Parathyroid adenoma (tissue), 2 donors: Measurements from ENCODE around the gene FOXD3.

Source experiments
- H2AFZ ChIP-seq: fragments of 300-600 bp; sonication (generic); one replicate; pipeline ENCODE4 v1.7.0; 2017; ENCODE audit warnings: antibody characterized with exemption, mild to moderate bottlenecking
- H3K27ac ChIP-seq: fragments of 300-600 bp; sonication (generic); one replicate; pipeline ENCODE4 v1.7.0; 2017
- H3K27me3 ChIP-seq: fragments of 300-600 bp; sonication (generic); one replicate; pipeline ENCODE4 v1.7.0; 2017; ENCODE audit warnings: low read length; ENCODE audit not compliant: control insufficient read depth, insufficient read depth
- H3K36me3 ChIP-seq: fragments of 300-600 bp; sonication (generic); one replicate; pipeline ENCODE4 v1.7.0; 2017; ENCODE audit warnings: low read length; ENCODE audit not compliant: control insufficient read depth, insufficient read depth
- H3K4me1 ChIP-seq: fragments of 300-600 bp; sonication (generic); one replicate; pipeline ENCODE4 v1.7.0; 2017; ENCODE audit warnings: control low read depth
- H3K4me2 ChIP-seq: fragments of 300-600 bp; sonication (generic); one replicate; pipeline ENCODE4 v1.7.0; 2017; ENCODE audit warnings: low read length
- H3K4me3 ChIP-seq: fragments of 300-600 bp; sonication (generic); one replicate; pipeline ENCODE4 v1.7.0; 2017; ENCODE audit warnings: low read depth, low read length
- H3K79me2 ChIP-seq: fragments of 300-600 bp; sonication (generic); one replicate; pipeline ENCODE4 v1.7.0; 2017; ENCODE audit warnings: control low read depth
- H3K9ac ChIP-seq: fragments of 300-600 bp; sonication (generic); one replicate; pipeline ENCODE4 v1.7.0; 2017; ENCODE audit warnings: mild to moderate bottlenecking
- H3K9me3 ChIP-seq: fragments of 300-600 bp; sonication (generic); one replicate; pipeline ENCODE4 v1.7.0; 2017; ENCODE audit warnings: low read length; ENCODE audit not compliant: control insufficient read depth
- TF ChIP-seq, protein P1 (sequence below): fragments of 300-600 bp; sonication (generic); IDR thresholded peaks from one replicate; pipeline ENCODE4 v1.7.0; 2017; ENCODE audit warnings: antibody characterized with exemption, mild to moderate bottlenecking
- donor health status: primary hyperparathyroidism.

Gene FOXD3

DNA sequence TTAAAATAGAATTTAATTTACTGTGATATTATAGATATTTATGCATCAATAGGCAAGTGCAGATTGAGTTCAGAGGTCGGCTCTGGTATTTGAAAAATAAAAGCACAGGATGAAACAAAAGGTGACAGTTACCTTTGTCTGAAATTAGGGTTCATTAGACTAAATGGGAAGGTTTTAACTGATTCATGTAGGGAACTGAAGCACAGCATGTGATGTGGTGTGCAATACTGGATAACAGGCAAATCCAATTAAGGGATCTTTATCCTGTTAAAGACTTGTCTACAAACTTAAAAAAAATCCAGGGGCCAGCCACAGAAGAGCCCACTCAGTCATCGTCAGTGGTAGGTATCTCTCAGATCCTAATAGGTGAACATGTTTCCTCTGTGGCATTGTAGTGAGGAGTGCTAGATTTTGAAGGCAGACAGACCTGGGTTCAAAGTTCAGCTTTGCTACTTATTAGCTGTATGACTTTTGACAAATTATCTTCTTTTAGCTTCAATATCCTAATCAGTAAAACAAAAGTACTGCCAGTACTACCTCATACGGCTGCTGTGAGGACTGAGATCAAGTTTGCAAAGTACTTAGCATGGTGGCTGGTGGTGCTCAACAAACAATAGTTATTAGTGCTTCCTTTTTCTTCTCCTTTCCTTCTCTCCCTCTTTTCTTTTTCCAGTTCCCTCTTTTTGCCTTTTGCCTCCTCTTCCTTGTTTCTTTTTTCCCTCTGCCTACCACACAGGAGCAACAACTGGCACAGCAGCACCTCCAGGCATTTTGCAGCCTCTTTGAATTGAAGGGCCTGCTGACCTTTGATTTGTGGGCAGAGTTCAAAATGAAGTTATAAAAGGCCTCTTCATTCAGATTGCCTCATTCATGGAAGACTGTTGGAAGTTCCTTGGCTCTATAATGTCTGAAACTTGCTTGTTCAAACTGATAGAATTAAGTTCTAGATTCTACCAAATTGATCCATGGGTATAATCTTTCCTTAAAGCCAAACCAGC, 44.9 kb upstream of the FOXD3 start:
- no peaks in the 10 kb centered on the region for H3K27me3 ChIP-seq
- no peak overlapping the region for H2AFZ ChIP-seq
- no peaks in the 10 kb centered on the region for H3K36me3 ChIP-seq
- no peak overlapping the region for H3K4me3 ChIP-seq
- no peaks in the 10 kb centered on the region for H3K4me1 ChIP-seq
- H3K9ac ChIP-seq = no peak overlapping the region
- no peaks in the 10 kb centered on the region for H3K9me3 ChIP-seq
- no peak overlapping the region for H3K4me2 ChIP-seq
- H3K27ac ChIP-seq = no peak overlapping the region
- no peaks in the 10 kb centered on the region for H3K79me2 ChIP-seq
- TF ChIP-seq, protein P1, sequence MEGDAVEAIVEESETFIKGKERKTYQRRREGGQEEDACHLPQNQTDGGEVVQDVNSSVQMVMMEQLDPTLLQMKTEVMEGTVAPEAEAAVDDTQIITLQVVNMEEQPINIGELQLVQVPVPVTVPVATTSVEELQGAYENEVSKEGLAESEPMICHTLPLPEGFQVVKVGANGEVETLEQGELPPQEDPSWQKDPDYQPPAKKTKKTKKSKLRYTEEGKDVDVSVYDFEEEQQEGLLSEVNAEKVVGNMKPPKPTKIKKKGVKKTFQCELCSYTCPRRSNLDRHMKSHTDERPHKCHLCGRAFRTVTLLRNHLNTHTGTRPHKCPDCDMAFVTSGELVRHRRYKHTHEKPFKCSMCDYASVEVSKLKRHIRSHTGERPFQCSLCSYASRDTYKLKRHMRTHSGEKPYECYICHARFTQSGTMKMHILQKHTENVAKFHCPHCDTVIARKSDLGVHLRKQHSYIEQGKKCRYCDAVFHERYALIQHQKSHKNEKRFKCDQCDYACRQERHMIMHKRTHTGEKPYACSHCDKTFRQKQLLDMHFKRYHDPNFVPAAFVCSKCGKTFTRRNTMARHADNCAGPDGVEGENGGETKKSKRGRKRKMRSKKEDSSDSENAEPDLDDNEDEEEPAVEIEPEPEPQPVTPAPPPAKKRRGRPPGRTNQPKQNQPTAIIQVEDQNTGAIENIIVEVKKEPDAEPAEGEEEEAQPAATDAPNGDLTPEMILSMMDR = no peak

DNA sequence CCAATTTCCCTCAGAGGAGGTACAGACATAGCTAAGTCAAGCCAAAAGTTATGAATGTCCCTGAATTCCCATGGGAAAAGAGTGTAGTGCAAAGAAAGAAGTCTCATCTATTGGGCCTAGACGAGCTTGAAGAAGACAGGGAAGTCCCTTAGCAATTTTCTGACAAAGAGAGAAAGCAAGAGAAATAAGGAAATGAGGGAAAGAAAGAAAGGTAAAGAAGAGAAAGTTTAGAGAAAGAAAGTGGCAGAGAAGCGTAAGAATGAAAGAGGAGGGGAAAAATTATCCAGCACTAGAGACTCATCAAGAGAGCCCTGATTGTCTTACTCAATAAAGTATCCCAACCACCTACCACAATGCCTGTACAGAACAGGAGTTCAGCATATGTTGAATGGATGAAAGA, 40.6 kb upstream of the FOXD3 start:
- TF ChIP-seq, protein P1 = no peak
- Histone ChIP-seq H3K36me3 (no peaks in the 10 kb centered on the region), H3K9ac (no peak overlapping the region), H3K4me1 (no peaks in the 10 kb centered on the region), H3K4me3 (no peak overlapping the region), H2AFZ (no peak overlapping the region), H3K4me2 (no peak overlapping the region), H3K79me2 (no peaks in the 10 kb centered on the region), H3K27ac (no peak overlapping the region), H3K27me3 (no peaks in the 10 kb centered on the region), H3K9me3 (no peaks in the 10 kb centered on the region)

DNA sequence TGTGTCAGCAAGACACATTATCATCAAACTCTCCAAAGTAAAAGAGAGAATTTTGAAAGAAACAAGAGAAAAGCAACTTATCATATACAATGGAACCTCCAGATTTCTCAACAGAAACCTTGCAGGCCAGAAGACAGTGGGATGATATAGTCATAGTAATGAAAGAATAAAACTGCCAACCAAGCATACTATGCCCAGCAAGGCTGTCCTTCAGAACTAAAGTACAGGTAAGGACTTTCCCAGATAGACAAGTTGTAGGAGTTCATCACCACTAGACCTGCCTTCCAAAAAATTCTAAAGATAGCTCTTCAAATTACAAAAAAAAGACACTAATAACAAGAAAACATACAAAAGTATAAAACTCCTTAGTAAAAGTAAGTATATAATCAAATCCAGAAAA, 33.2 kb upstream of the FOXD3 start:
- Histone ChIP-seq H3K4me1 (no peaks in the 10 kb centered on the region), H3K4me3 (no peak overlapping the region), H2AFZ (no peak overlapping the region), H3K36me3 (no peaks in the 10 kb centered on the region), H3K4me2 (no peak overlapping the region), H3K9ac (no peak overlapping the region), H3K9me3 (peaks cover 3% of the 10 kb centered on the region), H3K27me3 (no peaks in the 10 kb centered on the region), H3K27ac (no peak overlapping the region), H3K79me2 (no peaks in the 10 kb centered on the region)
- TF ChIP-seq, protein P1 = no peak

DNA sequence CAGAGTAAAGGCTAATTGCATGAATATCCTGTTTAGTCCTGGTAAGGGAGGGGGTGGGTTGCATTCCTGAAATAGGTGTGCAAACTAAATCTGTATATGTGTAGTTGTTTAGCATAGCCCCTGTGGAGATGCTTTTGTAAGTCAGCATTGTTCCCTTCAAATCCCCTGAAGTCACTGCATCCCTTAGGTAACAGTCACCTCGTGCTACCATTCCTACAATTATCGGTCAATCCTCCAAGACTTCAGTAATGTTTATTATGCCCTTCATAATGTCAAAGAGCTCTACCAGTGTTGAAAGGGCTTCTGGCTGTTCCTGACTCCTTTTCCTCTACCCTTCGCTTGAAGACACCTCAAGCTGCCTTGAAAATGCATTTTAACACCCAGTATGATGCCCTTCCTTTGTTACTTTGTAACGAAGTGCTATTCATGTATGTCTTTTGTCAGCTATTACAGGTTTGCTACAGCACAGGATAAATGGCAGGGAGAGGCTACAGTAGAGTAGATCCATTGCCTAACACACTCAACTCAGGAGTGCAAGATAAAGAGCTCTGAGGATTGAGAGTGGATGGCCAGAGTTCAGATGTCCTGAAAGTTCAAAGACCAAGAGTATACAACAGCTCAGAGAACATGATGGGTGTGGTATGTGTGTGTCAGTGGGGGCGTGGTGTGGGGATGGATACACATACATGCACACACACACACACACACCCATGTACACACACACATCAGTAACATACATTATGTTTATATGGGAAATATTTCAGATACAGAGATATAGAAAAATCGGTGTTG, 27.4 kb upstream of the FOXD3 start:
- no peaks in the 10 kb centered on the region for H3K79me2 ChIP-seq
- H3K36me3 ChIP-seq = no peaks in the 10 kb centered on the region
- H3K4me1 ChIP-seq = no peaks in the 10 kb centered on the region
- H3K4me3 ChIP-seq = no peak overlapping the region
- no peaks in the 10 kb centered on the region for H3K9me3 ChIP-seq
- H3K4me2 ChIP-seq = no peak overlapping the region
- H3K9ac ChIP-seq = no peak overlapping the region
- TF ChIP-seq, protein P1 = no peak
- no peak overlapping the region for H3K27ac ChIP-seq
- no peaks in the 10 kb centered on the region for H3K27me3 ChIP-seq
- no peak overlapping the region for H2AFZ ChIP-seq
